ENCODE measurements around the gene DNAJB12.
"Not testable (repeated sequence)": the region's sequence is repeated elsewhere in the genome, so short reads cannot be mapped to it uniquely, and the experiment has no call there.

The DNAJB12 gene

DNA sequence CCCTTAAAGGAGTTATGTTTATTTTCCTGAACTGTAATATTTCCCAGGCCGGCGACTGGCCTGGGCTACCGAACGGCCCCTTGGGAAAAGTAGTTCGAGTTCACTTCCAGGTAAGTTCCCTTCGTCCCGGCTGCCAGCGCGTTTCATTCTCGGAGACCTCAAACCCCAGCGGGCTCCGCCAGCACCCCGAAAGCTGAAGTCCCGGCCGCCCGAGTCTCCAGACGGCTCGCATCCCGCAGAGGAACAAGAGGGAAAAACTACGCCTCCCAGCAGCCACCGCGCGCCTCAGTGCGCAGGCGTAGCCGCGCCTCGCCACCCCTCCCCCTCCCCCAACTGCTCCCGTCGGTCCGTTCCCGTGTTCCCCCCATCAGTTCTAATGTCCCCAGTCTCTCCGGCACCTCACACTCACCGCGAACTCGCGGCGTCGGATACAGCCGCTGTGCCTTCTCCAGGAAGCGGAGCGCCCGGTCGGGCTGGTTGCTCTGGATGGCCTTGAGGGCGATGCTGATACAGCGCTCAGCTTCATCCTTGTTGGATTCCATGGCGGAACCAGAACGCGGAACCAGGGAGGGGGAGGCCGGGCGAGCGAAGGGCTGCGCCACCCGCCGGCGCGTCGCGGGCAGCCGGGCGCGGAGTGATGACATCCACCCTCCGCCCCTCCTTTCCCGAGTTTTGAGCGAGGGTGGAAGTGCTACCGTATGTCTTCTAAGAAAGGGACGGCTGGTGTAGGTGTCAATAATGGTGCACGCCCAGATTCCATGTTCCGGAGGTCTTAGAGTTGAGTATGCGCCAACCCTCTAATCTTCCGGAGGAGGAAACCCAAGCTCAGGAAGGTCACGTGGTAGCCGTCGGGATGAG lies at the start of gene DNAJB12:
Gene DNAJB12 (minus strand): TSS at position 564 of the 858 bp plus-strand sequence. CDS start 22 bp downstream, at position 542.
- peak within 1 kb of the TSS; percentile 93 for H2AFZ ChIP-seq
- no peaks in the 10 kb centered on the region for H3K27me3 ChIP-seq (ENCODE audit: control insufficient read depth, insufficient read depth, low read length)
- TF ChIP-seq, protein P1, sequence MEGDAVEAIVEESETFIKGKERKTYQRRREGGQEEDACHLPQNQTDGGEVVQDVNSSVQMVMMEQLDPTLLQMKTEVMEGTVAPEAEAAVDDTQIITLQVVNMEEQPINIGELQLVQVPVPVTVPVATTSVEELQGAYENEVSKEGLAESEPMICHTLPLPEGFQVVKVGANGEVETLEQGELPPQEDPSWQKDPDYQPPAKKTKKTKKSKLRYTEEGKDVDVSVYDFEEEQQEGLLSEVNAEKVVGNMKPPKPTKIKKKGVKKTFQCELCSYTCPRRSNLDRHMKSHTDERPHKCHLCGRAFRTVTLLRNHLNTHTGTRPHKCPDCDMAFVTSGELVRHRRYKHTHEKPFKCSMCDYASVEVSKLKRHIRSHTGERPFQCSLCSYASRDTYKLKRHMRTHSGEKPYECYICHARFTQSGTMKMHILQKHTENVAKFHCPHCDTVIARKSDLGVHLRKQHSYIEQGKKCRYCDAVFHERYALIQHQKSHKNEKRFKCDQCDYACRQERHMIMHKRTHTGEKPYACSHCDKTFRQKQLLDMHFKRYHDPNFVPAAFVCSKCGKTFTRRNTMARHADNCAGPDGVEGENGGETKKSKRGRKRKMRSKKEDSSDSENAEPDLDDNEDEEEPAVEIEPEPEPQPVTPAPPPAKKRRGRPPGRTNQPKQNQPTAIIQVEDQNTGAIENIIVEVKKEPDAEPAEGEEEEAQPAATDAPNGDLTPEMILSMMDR (IDR thresholded peaks at IDR 0.05) = peak; percentile 9
- no peaks in the 10 kb centered on the region for H3K9me3 ChIP-seq (ENCODE audit: control insufficient read depth, low read length)
- peaks cover 17% of the 10 kb centered on the region for H3K4me1 ChIP-seq
- peaks cover 29% of the 10 kb centered on the region for H3K79me2 ChIP-seq
- peak within 1 kb of the TSS; percentile 64 for H3K9ac ChIP-seq
- peak within 1 kb of the TSS; percentile 100 for H3K4me3 ChIP-seq (ENCODE audit: low read depth, low read length)
- peak within 1 kb of the TSS; percentile 82 for H3K4me2 ChIP-seq (ENCODE audit: low read length)
- H3K36me3 ChIP-seq (ENCODE audit: control insufficient read depth, insufficient read depth, low read length) = no peaks in the 10 kb centered on the region
- H3K27ac ChIP-seq = peak within 1 kb of the TSS; percentile 96

DNA sequence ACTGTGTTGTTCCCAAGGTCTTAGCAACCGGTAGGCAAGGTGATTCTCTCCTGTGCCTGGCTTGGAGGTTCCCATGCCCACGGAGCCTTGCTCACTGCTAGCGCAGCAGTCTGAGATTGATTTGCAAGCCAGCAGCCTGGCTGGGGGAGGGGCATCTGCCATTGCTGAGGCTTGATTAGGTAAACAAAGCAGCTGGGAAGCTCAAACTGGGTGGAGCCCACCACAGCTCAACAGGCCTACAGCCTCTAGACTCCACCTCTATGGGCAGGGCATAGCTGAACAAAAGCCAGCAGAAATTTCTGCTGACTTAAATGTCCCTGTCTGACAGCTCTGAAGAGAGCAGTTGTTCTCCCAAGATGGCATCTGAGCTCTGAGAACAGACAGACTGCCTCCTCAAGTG lies 40.9 kb upstream of the DNAJB12 start:
- not testable (repeated sequence) for H3K27ac ChIP-seq; H3K27me3 ChIP-seq (ENCODE audit: control insufficient read depth, insufficient read depth, low read length); H2AFZ ChIP-seq; H3K36me3 ChIP-seq (ENCODE audit: control insufficient read depth, insufficient read depth, low read length); H3K4me2 ChIP-seq (ENCODE audit: low read length); H3K4me1 ChIP-seq; H3K4me3 ChIP-seq (ENCODE audit: low read depth, low read length); H3K9me3 ChIP-seq (ENCODE audit: control insufficient read depth, low read length); H3K9ac ChIP-seq; H3K79me2 ChIP-seq

DNA sequence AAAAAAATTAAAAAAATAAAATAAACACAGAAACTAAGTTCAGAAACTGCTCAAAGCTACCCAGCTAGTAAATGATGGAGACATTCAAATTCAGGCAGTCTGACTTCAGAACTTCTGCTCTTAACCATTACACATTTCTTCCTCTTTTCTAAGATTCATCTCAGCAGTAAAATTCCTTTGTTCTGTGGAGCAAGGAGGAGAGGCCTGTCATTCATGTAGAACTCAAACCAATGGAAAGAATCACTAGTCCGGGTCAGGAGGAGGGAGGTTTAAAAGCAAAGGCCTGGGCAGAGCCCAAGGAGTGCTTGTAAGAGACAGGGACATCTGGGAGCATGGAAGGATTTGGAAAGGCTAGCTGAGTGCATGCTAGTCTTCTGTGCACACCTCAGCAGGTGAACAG lies 37.9 kb upstream of the DNAJB12 start:
- no peak overlapping the region for H3K4me3 ChIP-seq (ENCODE audit: low read depth, low read length)
- H3K4me2 ChIP-seq (ENCODE audit: low read length) = no peak overlapping the region
- no peaks in the 10 kb centered on the region for H3K36me3 ChIP-seq (ENCODE audit: control insufficient read depth, insufficient read depth, low read length)
- no peak overlapping the region for H3K27ac ChIP-seq
- H3K27me3 ChIP-seq (ENCODE audit: control insufficient read depth, insufficient read depth, low read length) = no peaks in the 10 kb centered on the region
- no peaks in the 10 kb centered on the region for H3K4me1 ChIP-seq
- no peaks in the 10 kb centered on the region for H3K9me3 ChIP-seq (ENCODE audit: control insufficient read depth, low read length)
- no peak overlapping the region for H2AFZ ChIP-seq
- H3K79me2 ChIP-seq = peaks cover 3% of the 10 kb centered on the region
- no peak overlapping the region for H3K9ac ChIP-seq
- TF ChIP-seq, protein P1 (IDR thresholded peaks at IDR 0.05) = no peak

DNA sequence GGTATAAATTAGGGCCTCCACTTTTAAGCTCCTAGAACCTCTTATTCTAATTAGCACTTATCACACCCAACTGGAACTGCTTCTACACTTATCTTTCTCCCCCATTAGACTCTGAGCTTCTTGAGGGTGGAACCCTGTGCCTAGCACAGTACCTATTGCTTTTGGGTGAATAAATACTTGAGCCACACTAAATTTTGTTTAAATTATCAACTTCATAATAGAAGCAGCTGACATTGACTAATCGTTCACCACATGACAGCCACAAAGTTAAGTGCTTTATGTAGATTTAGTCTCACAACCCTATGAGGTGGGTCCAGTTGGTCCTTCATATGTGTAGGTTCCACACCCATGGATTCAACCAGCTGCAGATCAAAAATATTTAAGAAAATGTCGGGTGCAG lies 36.0 kb upstream of the DNAJB12 start:
- Histone ChIP-seq H3K9me3 (ENCODE audit: control insufficient read depth, low read length) (no peaks in the 10 kb centered on the region), H3K9ac (no peak overlapping the region), H2AFZ (no peak overlapping the region), H3K27ac (no peak overlapping the region), H3K79me2 (peaks cover 3% of the 10 kb centered on the region), H3K36me3 (ENCODE audit: control insufficient read depth, insufficient read depth, low read length) (no peaks in the 10 kb centered on the region), H3K27me3 (ENCODE audit: control insufficient read depth, insufficient read depth, low read length) (no peaks in the 10 kb centered on the region), H3K4me1 (no peaks in the 10 kb centered on the region), H3K4me2 (ENCODE audit: low read length) (no peak overlapping the region), H3K4me3 (ENCODE audit: low read depth, low read length) (no peak overlapping the region)
- TF ChIP-seq, protein P1 (IDR thresholded peaks at IDR 0.05) = no peak

DNA sequence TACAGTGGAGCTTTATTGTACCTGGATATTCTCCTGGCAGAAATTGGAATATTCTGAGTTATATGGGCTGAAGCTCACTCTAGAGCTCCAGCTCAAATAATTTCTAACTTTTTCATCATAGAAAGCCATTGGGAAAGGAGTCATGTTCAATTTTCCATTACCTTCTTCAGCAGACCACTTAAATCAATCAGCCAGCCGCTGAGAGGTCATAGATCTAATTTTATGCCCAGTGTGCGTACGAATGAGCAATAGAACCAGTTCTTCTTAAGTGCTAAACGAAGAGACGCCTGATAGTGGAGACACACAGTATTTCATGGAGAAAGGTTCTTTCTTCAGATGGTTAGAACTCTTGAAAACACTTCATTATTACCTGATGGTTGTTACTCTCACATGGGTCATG lies 35.0 kb upstream of the DNAJB12 start:
- Histone ChIP-seq H3K4me3 (ENCODE audit: low read depth, low read length) (no peak overlapping the region), H3K9ac (no peak overlapping the region), H2AFZ (no peak overlapping the region), H3K79me2 (no peaks in the 10 kb centered on the region), H3K36me3 (ENCODE audit: control insufficient read depth, insufficient read depth, low read length) (no peaks in the 10 kb centered on the region), H3K9me3 (ENCODE audit: control insufficient read depth, low read length) (no peaks in the 10 kb centered on the region), H3K27ac (no peak overlapping the region), H3K27me3 (ENCODE audit: control insufficient read depth, insufficient read depth, low read length) (no peaks in the 10 kb centered on the region), H3K4me2 (ENCODE audit: low read length) (no peak overlapping the region), H3K4me1 (no peaks in the 10 kb centered on the region)
- TF ChIP-seq, protein P1 (IDR thresholded peaks at IDR 0.05) = no peak
